Body of pancreas (tissue), 4 donors: Measurements from ENCODE around the gene NR6A1. TPM values are rescaled to one million over a fixed set of nuclear protein-coding genes. Genes with fewer than 3 reads are reported as not detected.

Experiments
- ATAC-seq: fragments of 150-250 bp; one replicate; pipeline ENCODE4 v1.9.1; 2016
- DNase-seq, 4 donors: peaks; one replicate each; pipeline ENCODE4 v3.0.0-alpha.2; 2019
- H3K27ac ChIP-seq, 4 donors: fragments of 200-600 bp; sonication (generic); 1 replicate in 3 of 4; 2 replicates in 1 of 4; pipeline versions ENCODE4 v1.5.1 to v1.6.1; 2016 to 2019; ENCODE audit warnings: mild to moderate bottlenecking in 1 of 4, mixed read lengths in 1 of 4, moderate library complexity in 1 of 4
- H3K27me3 ChIP-seq, 2 donors: fragments of 200-600 bp; sonication (generic); one replicate each; pipeline ENCODE4 v1.6.0; 2016; ENCODE audit warnings: mild to moderate bottlenecking in 1 of 2
- H3K36me3 ChIP-seq, 2 donors: fragments of 200-600 bp; sonication (generic); replicated peaks in 1 of 2; 2 replicates each; pipeline ENCODE4 v1.5.1; 2016; ENCODE audit warnings: low read depth in 2 of 2; ENCODE audit not compliant: insufficient read depth in 1 of 2
- H3K4me1 ChIP-seq: fragments of 200-600 bp; sonication (generic); one replicate; pipeline ENCODE4 v1.6.0; 2016
- H3K4me3 ChIP-seq, 2 donors: fragments of 200-600 bp; sonication (generic); 1 replicate in 1 of 2; 2 replicates in 1 of 2; pipeline ENCODE4 v1.5.1; 2016 to 2019
- H3K9me3 ChIP-seq, 3 donors: fragments of 200-600 bp; sonication (generic); 1 replicate in 2 of 3; 2 replicates in 1 of 3; pipeline ENCODE4 v1.5.1; 2016
- CTCF ChIP-seq, 7 experiments: fragments of 450-650 bp in 4 of 7; fragments of 200-600 bp in 3 of 7; sonication (generic) in 3 of 7; IDR thresholded peaks; one replicate each; pipeline ENCODE4 v1.5.1; 2016 to 2019; ENCODE audit warnings: antibody characterized with exemption in 7 of 7
- POLR2A ChIP-seq, 3 donors: fragments of 450-650 bp; IDR thresholded peaks; one replicate each; pipeline ENCODE4 v1.6.1; 2016; ENCODE audit warnings: antibody characterized with exemption in 3 of 3, mild to moderate bottlenecking in 2 of 3
- WGBS, 2 donors: methylation state at CpG; one replicate each; pipeline ENCODE4 v1.1.5; 2017; 5-methylcytosine and 5-hydroxymethylcytosine counted together
- intact Hi-C: fragments of 100-400 bp; cut with DNase I; formaldehyde crosslinking; loops from one replicate; pipeline ENCODE4 v1.15.1; 2023
- total RNA-seq, 2 donors: library from RNA; depleted of rRNA; stranded (reverse); fragments of >200 nt; gene quantifications; one replicate each; pipeline ENCODE4 v1.1.0, GENCODE V29; 2016

NR6A1 gene
- total RNA-seq, 2 donors from 2014 or later = 3.3 to 3.9 TPM

- Histone ChIP-seq H3K9me3 (no peaks in the 10 kb centered on the region), H3K4me1 (peaks cover 15% of the 10 kb centered on the region), H3K27ac (no peak overlapping the region), H3K27me3 (no peaks in the 10 kb centered on the region), H3K4me3 (no peak overlapping the region), H3K36me3 (no peaks in the 10 kb centered on the region)
- DNase-seq = no peak
- TF ChIP-seq POLR2A (IDR thresholded peaks at IDR 0.05) (no peak), CTCF (IDR thresholded peaks at IDR 0.05) (no peak)
- ATAC-seq = no peak
- intact Hi-C loops = no loop called here
- WGBS, 2 donors = 90 to 93% methylated on average over 6 of the region's 6 CpGs
Measured at GRCh38 chr9:124716808-124717207, 54.3 kb downstream of the NR6A1 start.

- Histone ChIP-seq H3K4me1 (peaks cover 15% of the 10 kb centered on the region), H3K4me3 (no peak overlapping the region), H3K27ac (no peak overlapping the region), H3K36me3 (no peaks in the 10 kb centered on the region), H3K27me3 (no peaks in the 10 kb centered on the region), H3K9me3 (no peaks in the 10 kb centered on the region)
- intact Hi-C loops = no loop called here
- no peak for DNase-seq
- 88 to 91% methylated on average over 4 of the region's 4 CpGs for WGBS, 2 donors
- ATAC-seq = no peak
- no peak for TF ChIP-seq POLR2A (IDR thresholded peaks at IDR 0.05)
- TF ChIP-seq CTCF (IDR thresholded peaks at IDR 0.05) = no peak
Measured at GRCh38 chr9:124710766-124711165, 60.3 kb downstream of the NR6A1 start.

- DNase-seq = no peak
- ATAC-seq = no peak
- Histone ChIP-seq H3K36me3 (no peaks in the 10 kb centered on the region), H3K4me3 (no peak overlapping the region), H3K4me1 (peaks cover 15% of the 10 kb centered on the region), H3K27me3 (no peaks in the 10 kb centered on the region), H3K27ac (no peak overlapping the region), H3K9me3 (no peaks in the 10 kb centered on the region)
- WGBS, 2 donors = 81 to 89% methylated on average over 2 of the region's 2 CpGs
- TF ChIP-seq CTCF (IDR thresholded peaks at IDR 0.05) (no peak), POLR2A (IDR thresholded peaks at IDR 0.05) (no peak)
- intact Hi-C loops = loop anchor here (5.0 kb wide), 1 partner anchor 92 kb away; no protein-coding TSS in a partner anchor
Measured at GRCh38 chr9:124709292-124709690, 61.8 kb downstream of the NR6A1 start.

- Histone ChIP-seq H3K4me3 (no peak overlapping the region), H3K27ac (no peak overlapping the region), H3K36me3 (no peaks in the 10 kb centered on the region), H3K9me3 (no peaks in the 10 kb centered on the region), H3K4me1 (peaks cover 15% of the 10 kb centered on the region), H3K27me3 (no peaks in the 10 kb centered on the region)
- WGBS, 2 donors = 94 to 95% methylated on average over 1 of the region's 1 CpG
- ATAC-seq = no peak
- intact Hi-C loops = loop anchor here (5.0 kb wide), 1 partner anchor 91 kb away; no protein-coding TSS in a partner anchor
- DNase-seq = no peak
- TF ChIP-seq POLR2A (IDR thresholded peaks at IDR 0.05) = no peak
Measured at GRCh38 chr9:124708633-124709291, 62.3 kb downstream of the NR6A1 start.

GRCh38 chr9:124708074-124708473 lies 63.0 kb downstream of the NR6A1 start:
- Histone ChIP-seq H3K4me3 (no peak overlapping the region), H3K27ac (no peak overlapping the region), H3K27me3 (no peaks in the 10 kb centered on the region), H3K36me3 (no peaks in the 10 kb centered on the region), H3K9me3 (no peaks in the 10 kb centered on the region), H3K4me1 (peaks cover 15% of the 10 kb centered on the region)
- TF ChIP-seq POLR2A (IDR thresholded peaks at IDR 0.05) (no peak), CTCF (IDR thresholded peaks at IDR 0.05) (no peak)
- intact Hi-C loops = loop anchor here (5.0 kb wide), 1 partner anchor 91 kb away; no protein-coding TSS in a partner anchor
- no peak for ATAC-seq
- WGBS, 2 donors = 83% methylated on average over 2 of the region's 2 CpGs
- no peak for DNase-seq
